ENCODE data around the gene CNDP1. TPM values are rescaled to one million over a fixed set of nuclear protein-coding genes. Genes with fewer than 3 reads are reported as not detected.

The CNDP1 gene
- polyA plus RNA-seq, 1 experiment, result not detected

DNA sequence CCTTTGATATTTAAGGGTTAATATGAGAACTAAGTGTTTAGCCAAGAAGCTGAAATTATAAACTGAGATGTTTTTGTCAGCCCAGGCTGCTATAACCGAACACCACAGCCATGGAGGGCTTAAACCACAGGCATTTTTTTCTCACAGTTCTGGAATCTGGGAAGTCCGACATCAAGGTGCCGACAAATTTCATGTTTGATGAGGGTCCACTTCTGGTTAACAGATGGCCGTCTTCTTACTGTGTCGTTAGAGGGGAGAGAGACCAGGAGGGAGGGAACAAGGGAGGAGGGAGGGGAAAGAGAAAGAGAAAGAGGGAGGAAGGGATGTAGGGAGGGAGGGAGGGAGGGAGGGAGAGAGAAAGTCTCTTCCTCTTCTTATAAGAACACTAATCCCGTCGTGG lies 44.6 kb upstream of the CNDP1 start:
- Histone ChIP-seq H3K27me3 (ENCODE audit: control insufficient read depth, insufficient read depth, low read length) (peaks cover 32% of the 10 kb centered on the region), H3K9me3 (ENCODE audit: control insufficient read depth, insufficient read depth, low read length) (0 out of 2 replicates have a peak, but pooled peaks cover 4% of the 10 kb centered on the region), H3K27ac (ENCODE audit: low read depth, low read length) (no peak overlapping the region), H3K4me3 (ENCODE audit: low read depth, low read length) (peak overlapping the region; percentile 25)
- DNase-seq (ENCODE audit: low read depth, low spot score), result peak; percentile 18
- TF ChIP-seq, protein P1, sequence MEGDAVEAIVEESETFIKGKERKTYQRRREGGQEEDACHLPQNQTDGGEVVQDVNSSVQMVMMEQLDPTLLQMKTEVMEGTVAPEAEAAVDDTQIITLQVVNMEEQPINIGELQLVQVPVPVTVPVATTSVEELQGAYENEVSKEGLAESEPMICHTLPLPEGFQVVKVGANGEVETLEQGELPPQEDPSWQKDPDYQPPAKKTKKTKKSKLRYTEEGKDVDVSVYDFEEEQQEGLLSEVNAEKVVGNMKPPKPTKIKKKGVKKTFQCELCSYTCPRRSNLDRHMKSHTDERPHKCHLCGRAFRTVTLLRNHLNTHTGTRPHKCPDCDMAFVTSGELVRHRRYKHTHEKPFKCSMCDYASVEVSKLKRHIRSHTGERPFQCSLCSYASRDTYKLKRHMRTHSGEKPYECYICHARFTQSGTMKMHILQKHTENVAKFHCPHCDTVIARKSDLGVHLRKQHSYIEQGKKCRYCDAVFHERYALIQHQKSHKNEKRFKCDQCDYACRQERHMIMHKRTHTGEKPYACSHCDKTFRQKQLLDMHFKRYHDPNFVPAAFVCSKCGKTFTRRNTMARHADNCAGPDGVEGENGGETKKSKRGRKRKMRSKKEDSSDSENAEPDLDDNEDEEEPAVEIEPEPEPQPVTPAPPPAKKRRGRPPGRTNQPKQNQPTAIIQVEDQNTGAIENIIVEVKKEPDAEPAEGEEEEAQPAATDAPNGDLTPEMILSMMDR (IDR thresholded peaks at IDR 0.05; ENCODE audit: low read depth, low read length), result no peak
- POLR2A ChIA-PET, result interaction anchor here (0.6 kb wide), 1 partner anchor 291 kb away, joined by 3 read pairs; no protein-coding TSS in a partner anchor
- CTCF ChIA-PET, result interaction anchor here (1.0 to 1.6 kb wide), 3 partner anchors 62 to 292 kb away, joined by 3 to 4 read pairs (median 4); no protein-coding TSS in a partner anchor

DNA sequence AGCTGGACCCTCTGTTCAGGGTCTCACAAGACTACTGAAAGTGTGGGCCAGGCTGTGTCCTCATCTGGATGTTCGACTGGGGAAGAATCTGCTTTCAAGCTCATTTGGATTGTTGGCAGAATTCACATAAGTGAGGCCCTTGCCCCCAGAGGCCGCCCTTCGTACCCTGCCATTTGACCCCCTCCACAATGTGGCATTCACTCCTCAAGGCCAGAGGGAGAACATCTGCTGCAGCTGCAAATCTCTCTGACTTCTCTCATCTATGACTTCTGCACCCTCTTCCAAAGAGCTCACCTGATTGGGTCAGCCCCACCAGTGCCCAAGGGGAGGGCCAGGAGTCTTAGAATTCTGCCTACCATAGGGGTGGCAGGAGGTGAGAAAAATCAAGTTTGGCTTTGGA lies 42.0 kb upstream of the CNDP1 start:
- ChIA-PET POLR2A (no interaction called here), CTCF (interaction anchor here (1.6 kb wide), 1 partner anchor 16 kb away, joined by 4 read pairs; no protein-coding TSS in a partner anchor)
- H3K9me3 ChIP-seq (ENCODE audit: control insufficient read depth, insufficient read depth, low read length), result peaks cover 4% of the 10 kb centered on the region; the same call in 1 of the 2 replicates
- H3K27me3 ChIP-seq (ENCODE audit: control insufficient read depth, insufficient read depth, low read length), result peaks cover 23% of the 10 kb centered on the region
- no peak overlapping the region for H3K4me3 ChIP-seq (ENCODE audit: low read depth, low read length)
- TF ChIP-seq, protein P1 (IDR thresholded peaks at IDR 0.05; ENCODE audit: low read depth, low read length), result no peak
- no peak for DNase-seq (ENCODE audit: low read depth, low spot score)
- H3K27ac ChIP-seq (ENCODE audit: low read depth, low read length), result no peak overlapping the region

DNA sequence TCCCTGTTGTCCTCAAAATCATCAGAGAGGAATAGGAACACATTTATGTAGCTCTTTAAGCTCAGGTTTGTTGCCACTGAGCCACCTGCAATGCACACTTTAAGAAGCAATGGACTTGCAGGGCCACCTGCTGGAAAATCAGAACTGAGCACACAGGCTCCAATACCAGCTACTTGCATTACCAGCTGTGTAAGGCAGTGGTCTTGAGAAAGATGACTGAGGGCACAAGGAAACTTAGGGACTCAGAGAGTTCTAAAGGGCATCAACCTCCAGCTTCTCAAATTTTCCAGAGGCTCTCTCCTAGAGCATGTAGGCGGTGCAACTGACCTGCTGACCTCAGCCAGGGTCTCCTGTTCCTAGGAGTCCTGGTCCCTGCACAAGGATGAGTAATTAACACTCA lies 40.6 kb upstream of the CNDP1 start:
- DNase-seq (ENCODE audit: low read depth, low spot score), result peak; percentile 20
- H3K27ac ChIP-seq (ENCODE audit: low read depth, low read length), result no peak overlapping the region
- no peak overlapping the region for H3K4me3 ChIP-seq (ENCODE audit: low read depth, low read length)
- ChIA-PET CTCF (interaction anchor here (0.6 to 1.6 kb wide), 6 partner anchors 23 to 304 kb away, joined by 3 to 25 read pairs (median 3); no protein-coding TSS in a partner anchor), POLR2A (interaction anchor here (0.6 kb wide), 1 partner anchor 76 kb away, joined by 5 read pairs; no protein-coding TSS in a partner anchor)
- TF ChIP-seq, protein P1 (IDR thresholded peaks at IDR 0.05; ENCODE audit: low read depth, low read length), result peak; percentile 52
- H3K27me3 ChIP-seq (ENCODE audit: control insufficient read depth, insufficient read depth, low read length), result peaks cover 13% of the 10 kb centered on the region
- peaks cover 4% of the 10 kb centered on the region; the same call in 1 of the 2 replicates for H3K9me3 ChIP-seq (ENCODE audit: control insufficient read depth, insufficient read depth, low read length)

DNA sequence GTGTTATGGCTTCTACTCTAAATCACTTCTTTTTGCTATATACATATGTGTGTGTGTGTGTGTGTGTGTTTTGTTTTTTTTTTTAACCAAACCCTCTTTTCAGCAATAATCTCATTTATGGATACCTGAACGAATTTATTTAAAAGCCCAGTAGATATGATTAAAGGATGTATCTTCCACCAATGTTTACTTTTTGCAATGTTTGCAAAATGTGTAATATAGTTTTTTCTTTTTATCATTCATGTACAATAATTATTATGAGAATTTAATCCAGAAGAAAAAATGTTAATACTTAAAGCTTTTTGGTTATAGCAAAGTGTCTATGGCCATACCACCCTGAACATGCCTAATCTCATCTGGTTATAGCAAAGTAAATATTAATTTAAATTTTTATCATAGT lies 39.8 kb upstream of the CNDP1 start:
- no peak for DNase-seq (ENCODE audit: low read depth, low spot score)
- Histone ChIP-seq H3K4me3 (ENCODE audit: low read depth, low read length) (no peak overlapping the region), H3K27me3 (ENCODE audit: control insufficient read depth, insufficient read depth, low read length) (peaks cover 7% of the 10 kb centered on the region), H3K27ac (ENCODE audit: low read depth, low read length) (no peak overlapping the region), H3K9me3 (ENCODE audit: control insufficient read depth, insufficient read depth, low read length) (peaks cover 4% of the 10 kb centered on the region; the same call in 1 of the 2 replicates)
- CTCF ChIA-PET, result no interaction called here
- POLR2A ChIA-PET, result no interaction called here
- TF ChIP-seq, protein P1 (IDR thresholded peaks at IDR 0.05; ENCODE audit: low read depth, low read length), result no peak
